HepG2 (cell line): ENCODE data around the gene ARHGDIA. TPM values are rescaled to one million over a fixed set of nuclear protein-coding genes. Genes with fewer than 3 reads are reported as not detected.

ENCODE experiments used
- CC2D1A ChIP-seq: sonication (generic); formaldehyde crosslinking; IDR thresholded peaks from 2 replicates; pipeline ENCODE4 v1.8.1; 2023; ENCODE audit warnings: mild to moderate bottlenecking, missing genetic modification reagents
- CREBL2 ChIP-seq: sonication (generic); formaldehyde crosslinking; IDR thresholded peaks from 2 replicates; pipeline ENCODE4 v1.8.1; 2023; ENCODE audit warnings: missing genetic modification reagents, mild to moderate bottlenecking, borderline replicate concordance
- HCFC1 ChIP-seq: fragments of 150-350 bp; IDR thresholded peaks from 2 replicates; pipeline ENCODE4 v1.6.1; 2014; ENCODE audit warnings: low read depth, low read length
- HNRNPL ChIP-seq: fragments of 200-400 bp; formaldehyde crosslinking; IDR thresholded peaks from 2 replicates; pipeline ENCODE4 v1.6.1; 2017; ENCODE audit warnings: mild to moderate bottlenecking, low read depth, low read length
- MAFG ChIP-seq: sonication (generic); formaldehyde crosslinking; IDR thresholded peaks from 2 replicates; pipeline ENCODE4 v1.5.1; 2020; ENCODE audit warnings: mild to moderate bottlenecking, missing genetic modification reagents
- REL ChIP-seq: sonication (generic); formaldehyde crosslinking; conservative IDR thresholded peaks from 2 replicates; pipeline ENCODE4 v1.8.0; 2022; ENCODE audit warnings: mild to moderate bottlenecking, missing genetic modification reagents, moderate library complexity
- RXRB ChIP-seq: IDR thresholded peaks from 2 replicates; pipeline ENCODE4 v1.6.1; 2016; ENCODE audit warnings: borderline replicate concordance, missing genetic modification reagents, missing compliant biosample characterization
- SMYD3 ChIP-seq: sonication (generic); formaldehyde crosslinking; IDR thresholded peaks from 2 replicates; pipeline ENCODE4 v1.8.1; 2023; ENCODE audit warnings: mild to moderate bottlenecking, missing genetic modification reagents
- ZNF263 ChIP-seq: sonication (generic); formaldehyde crosslinking; IDR thresholded peaks from 2 replicates; pipeline ENCODE4 v1.4.0; 2020; ENCODE audit warnings: missing genetic modification reagents
- ZNF292 ChIP-seq: sonication (generic); formaldehyde crosslinking; IDR thresholded peaks from 2 replicates; pipeline ENCODE4 v1.8.1; 2022; ENCODE audit warnings: mild to moderate bottlenecking, low read depth, missing genetic modification reagents, borderline replicate concordance
- ZNF33A ChIP-seq: sonication (generic); formaldehyde crosslinking; IDR thresholded peaks from 2 replicates; pipeline ENCODE4 v1.5.1; 2020; ENCODE audit warnings: missing genetic modification reagents, mild to moderate bottlenecking, moderate library complexity, borderline replicate concordance
- ZNF430 ChIP-seq: sonication (generic); formaldehyde crosslinking; IDR thresholded peaks from 2 replicates; pipeline ENCODE4 v1.9.0; 2021; ENCODE audit warnings: mild to moderate bottlenecking, missing genetic modification reagents
- ZNF44 ChIP-seq: sonication (generic); formaldehyde crosslinking; IDR thresholded peaks from 2 replicates; pipeline ENCODE4 v1.5.1; 2020; ENCODE audit warnings: mild to moderate bottlenecking, missing genetic modification reagents
- ZNF484 ChIP-seq: sonication (generic); formaldehyde crosslinking; IDR thresholded peaks from 2 replicates; pipeline ENCODE4 v1.5.1; 2020; ENCODE audit warnings: mild to moderate bottlenecking, low read depth, missing genetic modification reagents, borderline replicate concordance
- ZNF670 ChIP-seq: sonication (generic); formaldehyde crosslinking; IDR thresholded peaks from 2 replicates; pipeline ENCODE4 v1.8.0; 2022; ENCODE audit warnings: mild to moderate bottlenecking, missing genetic modification reagents, borderline replicate concordance
- ZNF724P ChIP-seq: sonication (generic); formaldehyde crosslinking; IDR thresholded peaks from 2 replicates; pipeline ENCODE4 v1.8.0; 2022; ENCODE audit warnings: missing genetic modification reagents, borderline replicate concordance
- polyA plus RNA-seq, 8 experiments: library from polyadenylated mRNA; depleted of rRNA in 3 of 8; stranded (reverse) in 7 of 8; unstranded in 1 of 8; fragments of >200 nt; fragmentation: Illumina TruSeq in 4 of 8; extraction: Trizol in 4 of 8; gene quantifications; 2 replicates each; pipeline versions ENCODE4 v1.2.1 to v1.2.3, GENCODE V29; 2011 to 2016; ENCODE audit warnings: low read depth in 4 of 8, missing spikeins in 1 of 8, mixed read lengths in 1 of 8; ENCODE audit not compliant: insufficient read depth in 1 of 8
- total RNA-seq, 5 experiments: library from RNA; depleted of rRNA; stranded (reverse); fragments of >200 nt; fragmentation: Illumina TruSeq; extraction: Trizol; gene quantifications; 2 replicates each; pipeline ENCODE4 v1.2.3, GENCODE V29; 2016; ENCODE audit warnings: low read depth in 1 of 5
- TF ChIP-seq, protein P1 (sequence below): sonication (generic); formaldehyde crosslinking; IDR thresholded peaks from 2 replicates; pipeline ENCODE4 v1.8.1; 2023; ENCODE audit warnings: mild to moderate bottlenecking, moderate library complexity, missing genetic modification reagents
- TF ChIP-seq, protein P2 (sequence below): sonication (generic); formaldehyde crosslinking; IDR thresholded peaks from 2 replicates; pipeline ENCODE4 v1.4.0; 2020; ENCODE audit warnings: missing genetic modification reagents, borderline replicate concordance
- TF ChIP-seq, protein P3 (sequence below), 2 experiments: sonication (generic) in 1 of 2; formaldehyde crosslinking in 1 of 2; IDR thresholded peaks; 2 replicates each; pipeline versions ENCODE4 v1.4.0 to v1.6.1; 2016 to 2020; ENCODE audit warnings: borderline replicate concordance in 1 of 2, low read depth in 1 of 2, mild to moderate bottlenecking in 1 of 2, missing genetic modification reagents in 1 of 2
- TF ChIP-seq, protein P4 (sequence below): sonication (generic); formaldehyde crosslinking; IDR thresholded peaks from 2 replicates; pipeline ENCODE4 v1.8.0; 2022; ENCODE audit warnings: mild to moderate bottlenecking, missing genetic modification reagents

The ARHGDIA gene
- total and polyA plus RNA-seq, 2 of the 13 experiments (the other 11 are each of a cell fraction or from before 2014, with no cell fraction given): 40.0 to 64.0 TPM

- TF ChIP-seq HNRNPL: peak; percentile 97
- TF ChIP-seq RXRB (CRISPR knock-in tag): peak; percentile 91
- no peak for TF ChIP-seq ZNF44 (CRISPR knock-in tag)
- no peak for TF ChIP-seq ZNF33A (CRISPR knock-in tag)
- TF ChIP-seq, protein P1, sequence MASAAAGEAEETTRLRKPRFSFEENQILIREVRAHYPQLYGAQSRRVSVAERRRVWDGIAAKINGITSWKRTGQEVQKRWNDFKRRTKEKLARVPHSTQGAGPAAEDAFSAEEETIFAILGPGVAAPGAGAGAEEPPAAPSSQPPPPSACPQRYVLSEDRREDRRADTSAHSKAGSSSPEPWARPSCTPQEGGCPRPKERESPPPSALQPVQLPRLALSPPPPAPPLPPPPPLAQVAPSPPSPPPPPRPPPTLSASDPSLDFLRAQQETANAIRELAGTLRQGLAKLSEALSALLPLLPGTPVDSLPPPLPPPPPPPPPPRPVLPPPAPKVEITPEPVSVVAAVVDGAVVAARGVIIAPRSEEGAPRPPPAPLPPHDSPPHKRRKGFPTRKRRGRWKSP (CRISPR knock-in tag): peak; percentile 82; the same call in 1 of the 2 replicates
- no peak for TF ChIP-seq ZNF430
- TF ChIP-seq ZNF263 (CRISPR knock-in tag): peak; percentile 100
- TF ChIP-seq, protein P2, sequence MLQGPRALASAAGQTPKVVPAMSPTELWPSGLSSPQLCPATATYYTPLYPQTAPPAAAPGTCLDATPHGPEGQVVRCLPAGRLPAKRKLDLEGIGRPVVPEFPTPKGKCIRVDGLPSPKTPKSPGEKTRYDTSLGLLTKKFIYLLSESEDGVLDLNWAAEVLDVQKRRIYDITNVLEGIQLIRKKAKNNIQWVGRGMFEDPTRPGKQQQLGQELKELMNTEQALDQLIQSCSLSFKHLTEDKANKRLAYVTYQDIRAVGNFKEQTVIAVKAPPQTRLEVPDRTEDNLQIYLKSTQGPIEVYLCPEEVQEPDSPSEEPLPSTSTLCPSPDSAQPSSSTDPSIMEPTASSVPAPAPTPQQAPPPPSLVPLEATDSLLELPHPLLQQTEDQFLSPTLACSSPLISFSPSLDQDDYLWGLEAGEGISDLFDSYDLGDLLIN (CRISPR knock-in tag): peak; percentile 67; the same call in 1 of the 2 replicates
- TF ChIP-seq, protein P3, sequence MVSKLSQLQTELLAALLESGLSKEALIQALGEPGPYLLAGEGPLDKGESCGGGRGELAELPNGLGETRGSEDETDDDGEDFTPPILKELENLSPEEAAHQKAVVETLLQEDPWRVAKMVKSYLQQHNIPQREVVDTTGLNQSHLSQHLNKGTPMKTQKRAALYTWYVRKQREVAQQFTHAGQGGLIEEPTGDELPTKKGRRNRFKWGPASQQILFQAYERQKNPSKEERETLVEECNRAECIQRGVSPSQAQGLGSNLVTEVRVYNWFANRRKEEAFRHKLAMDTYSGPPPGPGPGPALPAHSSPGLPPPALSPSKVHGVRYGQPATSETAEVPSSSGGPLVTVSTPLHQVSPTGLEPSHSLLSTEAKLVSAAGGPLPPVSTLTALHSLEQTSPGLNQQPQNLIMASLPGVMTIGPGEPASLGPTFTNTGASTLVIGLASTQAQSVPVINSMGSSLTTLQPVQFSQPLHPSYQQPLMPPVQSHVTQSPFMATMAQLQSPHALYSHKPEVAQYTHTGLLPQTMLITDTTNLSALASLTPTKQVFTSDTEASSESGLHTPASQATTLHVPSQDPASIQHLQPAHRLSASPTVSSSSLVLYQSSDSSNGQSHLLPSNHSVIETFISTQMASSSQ (IDR thresholded peaks at IDR 0.05; ENCODE audit: low read depth): peak; percentile 33; the same call in 1 of the 2 replicates
- TF ChIP-seq, protein P3 (CRISPR knock-in tag; IDR thresholded peaks at IDR 0.05; ENCODE audit: borderline replicate concordance): peak; percentile 84
- TF ChIP-seq REL: peak; percentile 76; the same call in 1 of the 2 replicates
- TF ChIP-seq SMYD3: no peak
- no peak for TF ChIP-seq HCFC1
- TF ChIP-seq, protein P4, sequence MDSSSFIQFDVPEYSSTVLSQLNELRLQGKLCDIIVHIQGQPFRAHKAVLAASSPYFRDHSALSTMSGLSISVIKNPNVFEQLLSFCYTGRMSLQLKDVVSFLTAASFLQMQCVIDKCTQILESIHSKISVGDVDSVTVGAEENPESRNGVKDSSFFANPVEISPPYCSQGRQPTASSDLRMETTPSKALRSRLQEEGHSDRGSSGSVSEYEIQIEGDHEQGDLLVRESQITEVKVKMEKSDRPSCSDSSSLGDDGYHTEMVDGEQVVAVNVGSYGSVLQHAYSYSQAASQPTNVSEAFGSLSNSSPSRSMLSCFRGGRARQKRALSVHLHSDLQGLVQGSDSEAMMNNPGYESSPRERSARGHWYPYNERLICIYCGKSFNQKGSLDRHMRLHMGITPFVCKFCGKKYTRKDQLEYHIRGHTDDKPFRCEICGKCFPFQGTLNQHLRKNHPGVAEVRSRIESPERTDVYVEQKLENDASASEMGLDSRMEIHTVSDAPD (CRISPR knock-in tag): no peak
- no peak for TF ChIP-seq CREBL2 (CRISPR knock-in tag)
- no peak for TF ChIP-seq ZNF484 (CRISPR knock-in tag)
- TF ChIP-seq MAFG (CRISPR knock-in tag): no peak
- peak; percentile 67; the same call in 1 of the 2 replicates for TF ChIP-seq ZNF724P
- no peak for TF ChIP-seq ZNF292 (CRISPR knock-in tag)
- TF ChIP-seq CC2D1A: 0 out of 2 replicates have a peak, but pooled peaks have one; percentile 61
- TF ChIP-seq ZNF670 (CRISPR knock-in tag): no peak
Measured at GRCh38 chr17:81909966-81910839, 39.1 kb upstream of the ARHGDIA start (continued).
